ENCODE measurements around the gene SLC25A25.
"Not testable (repeated sequence)": the region's sequence is repeated elsewhere in the genome, so short reads cannot be mapped to it uniquely, and the experiment has no call there.

The SLC25A25 gene

GRCh38 chr9:128128836-128129590 lies 61.0 kb downstream of the SLC25A25 start:
- peaks cover 10% of the 10 kb centered on the region for H3K79me1 ChIP-seq (ENCODE audit: low read length)
- H2BK5ac ChIP-seq (ENCODE audit: low read length): no peak overlapping the region
- peak overlapping the region; percentile 98 for H3K4me2 ChIP-seq (ENCODE audit: low read length)
- no peak for DNase-seq
- peak overlapping the region; percentile 93 for H3K4me3 ChIP-seq (ENCODE audit: low read length)
- H3K27me3 ChIP-seq (ENCODE audit: insufficient read depth, low read length, poor library complexity): no peaks in the 10 kb centered on the region
- no peak overlapping the region for H4K8ac ChIP-seq (ENCODE audit: low read depth, low read length)
- peaks cover 16% of the 10 kb centered on the region for H3K79me2 ChIP-seq (ENCODE audit: control insufficient read depth, insufficient read depth, low read length)
- no peak overlapping the region for H2AK5ac ChIP-seq (ENCODE audit: low read length)
- H3K4ac ChIP-seq (ENCODE audit: low read depth, low read length): no peak overlapping the region
- H2BK15ac ChIP-seq (replicated peaks; ENCODE audit: low read depth): no peak overlapping the region
- H3K36me3 ChIP-seq (ENCODE audit: control insufficient read depth, insufficient read depth, low read length): no peaks in the 10 kb centered on the region
- H3K18ac ChIP-seq (ENCODE audit: low read length): no peak overlapping the region
- WGBS (ENCODE audit: extremely low coverage, insufficient coverage, low lambda C conversion rate): no CpG with 5 or more reads among the region's 29 CpGs
- peak overlapping the region; percentile 91 for H3K56ac ChIP-seq (ENCODE audit: low read length)
- H3K4me1 ChIP-seq (ENCODE audit: control insufficient read depth, low read depth, low read length): no peaks in the 10 kb centered on the region
- H2BK120ac ChIP-seq (ENCODE audit: low read depth, low read length): no peak overlapping the region
- no peak overlapping the region for H4K5ac ChIP-seq (ENCODE audit: low read length)
- H3K27ac ChIP-seq (ENCODE audit: low read depth, low read length): no peak overlapping the region
- peak overlapping the region; percentile 80 for H3K23ac ChIP-seq (ENCODE audit: low read length)
- H3K9ac ChIP-seq (ENCODE audit: low read length): peak overlapping the region; percentile 94

- H3K4me3 ChIP-seq (ENCODE audit: low read length); DNase-seq; H2BK15ac ChIP-seq (replicated peaks; ENCODE audit: low read depth); H4K5ac ChIP-seq (ENCODE audit: low read length); H3K4me1 ChIP-seq (ENCODE audit: control insufficient read depth, low read depth, low read length); H3K27me3 ChIP-seq (ENCODE audit: insufficient read depth, low read length, poor library complexity); H2BK5ac ChIP-seq (ENCODE audit: low read length); H3K4ac ChIP-seq (ENCODE audit: low read depth, low read length); H4K8ac ChIP-seq (ENCODE audit: low read depth, low read length); H3K27ac ChIP-seq (ENCODE audit: low read depth, low read length); H2AK5ac ChIP-seq (ENCODE audit: low read length); H3K4me2 ChIP-seq (ENCODE audit: low read length); H2BK120ac ChIP-seq (ENCODE audit: low read depth, low read length); H3K9ac ChIP-seq (ENCODE audit: low read length); H3K23ac ChIP-seq (ENCODE audit: low read length); H3K36me3 ChIP-seq (ENCODE audit: control insufficient read depth, insufficient read depth, low read length); H3K18ac ChIP-seq (ENCODE audit: low read length); H3K56ac ChIP-seq (ENCODE audit: low read length): not testable (repeated sequence)
- peaks cover 10% of the 10 kb centered on the region for H3K79me1 ChIP-seq (ENCODE audit: low read length)
- peaks cover 16% of the 10 kb centered on the region for H3K79me2 ChIP-seq (ENCODE audit: control insufficient read depth, insufficient read depth, low read length)
- no CpG with 5 or more reads among the region's 12 CpGs for WGBS (ENCODE audit: extremely low coverage, insufficient coverage, low lambda C conversion rate)
Measured at GRCh38 chr9:128129976-128130590, 62.1 kb downstream of the SLC25A25 start.

- H3K23ac ChIP-seq (ENCODE audit: low read length); H2AK5ac ChIP-seq (ENCODE audit: low read length); H3K79me1 ChIP-seq (ENCODE audit: low read length); H3K56ac ChIP-seq (ENCODE audit: low read length); H3K4me1 ChIP-seq (ENCODE audit: control insufficient read depth, low read depth, low read length); H3K4me3 ChIP-seq (ENCODE audit: low read length); H4K8ac ChIP-seq (ENCODE audit: low read depth, low read length); H4K5ac ChIP-seq (ENCODE audit: low read length); H2BK120ac ChIP-seq (ENCODE audit: low read depth, low read length); DNase-seq; H3K9ac ChIP-seq (ENCODE audit: low read length); H3K18ac ChIP-seq (ENCODE audit: low read length); H3K4ac ChIP-seq (ENCODE audit: low read depth, low read length); H2BK15ac ChIP-seq (replicated peaks; ENCODE audit: low read depth); H3K4me2 ChIP-seq (ENCODE audit: low read length); H3K27me3 ChIP-seq (ENCODE audit: insufficient read depth, low read length, poor library complexity); H3K27ac ChIP-seq (ENCODE audit: low read depth, low read length); H2BK5ac ChIP-seq (ENCODE audit: low read length); H3K36me3 ChIP-seq (ENCODE audit: control insufficient read depth, insufficient read depth, low read length): not testable (repeated sequence)
- peaks cover 15% of the 10 kb centered on the region for H3K79me2 ChIP-seq (ENCODE audit: control insufficient read depth, insufficient read depth, low read length)
- WGBS (ENCODE audit: extremely low coverage, insufficient coverage, low lambda C conversion rate): no CpG with 5 or more reads among the region's 7 CpGs
Measured at GRCh38 chr9:128130651-128131050, 62.6 kb downstream of the SLC25A25 start.

- not testable (repeated sequence) for H2BK15ac ChIP-seq (replicated peaks; ENCODE audit: low read depth); H3K18ac ChIP-seq (ENCODE audit: low read length); H3K79me1 ChIP-seq (ENCODE audit: low read length); H2AK5ac ChIP-seq (ENCODE audit: low read length); H3K4me1 ChIP-seq (ENCODE audit: control insufficient read depth, low read depth, low read length); H3K27ac ChIP-seq (ENCODE audit: low read depth, low read length); H2BK5ac ChIP-seq (ENCODE audit: low read length); H3K4me3 ChIP-seq (ENCODE audit: low read length); H3K9ac ChIP-seq (ENCODE audit: low read length); H3K56ac ChIP-seq (ENCODE audit: low read length); H3K79me2 ChIP-seq (ENCODE audit: control insufficient read depth, insufficient read depth, low read length); H3K23ac ChIP-seq (ENCODE audit: low read length); H3K4me2 ChIP-seq (ENCODE audit: low read length); H4K8ac ChIP-seq (ENCODE audit: low read depth, low read length); H3K36me3 ChIP-seq (ENCODE audit: control insufficient read depth, insufficient read depth, low read length); H4K5ac ChIP-seq (ENCODE audit: low read length); H3K4ac ChIP-seq (ENCODE audit: low read depth, low read length); DNase-seq; H2BK120ac ChIP-seq (ENCODE audit: low read depth, low read length); H3K27me3 ChIP-seq (ENCODE audit: insufficient read depth, low read length, poor library complexity)
- WGBS (ENCODE audit: extremely low coverage, insufficient coverage, low lambda C conversion rate): no CpG with 5 or more reads among the region's 8 CpGs
Measured at GRCh38 chr9:128131346-128131745, 63.3 kb downstream of the SLC25A25 start.

DNA sequence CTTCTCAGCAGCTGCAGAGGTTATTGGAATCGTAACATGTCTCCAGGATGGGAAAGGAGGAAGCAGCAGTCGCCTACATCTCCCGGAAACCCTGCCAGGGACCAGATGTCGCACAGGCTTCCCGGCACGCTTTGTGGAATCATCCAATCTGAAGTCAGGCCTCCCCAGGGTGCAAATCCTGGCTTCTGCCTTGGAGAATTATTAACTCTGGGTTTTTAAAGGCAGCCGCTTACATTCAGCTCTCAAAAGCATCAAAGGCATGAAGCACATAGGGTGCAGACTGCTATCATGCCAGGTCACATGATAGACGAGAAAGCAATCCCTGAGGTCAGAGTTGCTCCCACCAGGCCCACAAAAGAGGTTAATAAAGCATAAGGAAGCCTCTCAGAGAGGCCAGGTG lies 64.1 kb downstream of the SLC25A25 start:
- not testable (repeated sequence) for H3K79me2 ChIP-seq (ENCODE audit: control insufficient read depth, insufficient read depth, low read length); H4K8ac ChIP-seq (ENCODE audit: low read depth, low read length); DNase-seq; H2BK15ac ChIP-seq (replicated peaks; ENCODE audit: low read depth); H2AK5ac ChIP-seq (ENCODE audit: low read length); H4K5ac ChIP-seq (ENCODE audit: low read length); H3K79me1 ChIP-seq (ENCODE audit: low read length); H3K27ac ChIP-seq (ENCODE audit: low read depth, low read length); H3K56ac ChIP-seq (ENCODE audit: low read length); H3K27me3 ChIP-seq (ENCODE audit: insufficient read depth, low read length, poor library complexity); H3K18ac ChIP-seq (ENCODE audit: low read length); H3K4me1 ChIP-seq (ENCODE audit: control insufficient read depth, low read depth, low read length); H2BK120ac ChIP-seq (ENCODE audit: low read depth, low read length); H3K4me3 ChIP-seq (ENCODE audit: low read length); H3K36me3 ChIP-seq (ENCODE audit: control insufficient read depth, insufficient read depth, low read length); H3K23ac ChIP-seq (ENCODE audit: low read length); H3K4ac ChIP-seq (ENCODE audit: low read depth, low read length); H3K9ac ChIP-seq (ENCODE audit: low read length); H2BK5ac ChIP-seq (ENCODE audit: low read length); H3K4me2 ChIP-seq (ENCODE audit: low read length)
- WGBS (ENCODE audit: extremely low coverage, insufficient coverage, low lambda C conversion rate): no CpG with 5 or more reads among the region's 8 CpGs
